ENCODE results near the gene TMEM203. TPM values are rescaled to one million over a fixed set of nuclear protein-coding genes. Genes with fewer than 3 reads are reported as not detected.

The TMEM203 gene
- total and polyA plus RNA-seq, 2 of the 13 experiments (the other 11 are each of a cell fraction or from before 2014, with no cell fraction given), result 23.4 to 36.7 TPM

DNA sequence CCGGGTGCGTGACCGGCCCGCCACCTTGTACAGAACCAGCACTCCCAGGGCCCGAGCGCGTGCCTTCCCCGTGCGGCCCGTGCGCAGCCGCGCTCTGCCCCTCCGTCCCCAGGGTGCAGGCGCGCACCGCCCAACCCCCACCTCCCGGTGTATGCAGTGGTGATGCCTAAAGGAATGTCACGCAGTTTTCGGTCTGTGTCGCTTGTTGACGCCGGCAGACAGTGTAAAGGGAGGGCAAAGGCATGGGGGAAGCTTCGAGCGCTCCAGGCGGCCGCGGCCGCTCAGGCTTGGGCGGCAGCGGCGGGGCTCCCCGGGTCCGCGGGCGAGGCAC lies 36.9 kb downstream of the TMEM203 start:
- 0% methylated on average over 7 of the region's 36 CpGs for WGBS (ENCODE audit: low lambda C conversion rate)
- in situ Hi-C loops (cut with HindIII; ENCODE audit: extremely low pct_ligation_motif_present, low pct_unique_long_range_greater_than_20kb) (no loop called here), intact Hi-C loops (cut with micrococcal nuclease; ENCODE audit: unreplicated experiment) (no loop called here)
- H4K20me1 ChIP-seq (ENCODE audit: insufficient read depth, low read length), result no peaks in the 10 kb centered on the region
- H3K79me2 ChIP-seq (ENCODE audit: insufficient read depth, low read length), result no peaks in the 10 kb centered on the region
- FAIRE-seq (no peak), DNase-seq (ENCODE audit: low spot score) (no peak), ATAC-seq (peak; percentile 4; the same call in 2 of the 3 replicates)
- peak overlapping the region in 2 of 3 experiments; percentile 31 to 65; a peak in 2 of 6 replicates for H3K4me3 ChIP-seq (replicated peaks in 1 of 3; ENCODE audit: insufficient read depth in 1 of 3, low read depth in 2 of 3, low read length in 3 of 3)
- no peak overlapping the region for H3K9ac ChIP-seq (ENCODE audit: insufficient read depth, low read depth, low read length)
- peaks cover 11 to 79% of the 10 kb centered on the region in 2 experiments; a peak in 3 of 5 replicates for H3K27me3 ChIP-seq (ENCODE audit: control insufficient read depth in 1 of 2, insufficient read depth in 2 of 2, low read length in 2 of 2)
- H3K36me3 ChIP-seq (replicated peaks in 1 of 2; ENCODE audit: control insufficient read depth in 1 of 2, insufficient read depth in 2 of 2, low read length in 2 of 2), result no peaks in the 10 kb centered on the region
- no TSS peak for BruUV-seq (replicated peaks)
- H3K4me2 ChIP-seq (ENCODE audit: low read depth, low read length), result peak overlapping the region; percentile 76
- H3K9me3 ChIP-seq (ENCODE audit: low read length), result no peaks in the 10 kb centered on the region
- peaks cover 9% of the 10 kb centered on the region for H3K4me1 ChIP-seq (ENCODE audit: insufficient read depth, low read length)
- H2AFZ ChIP-seq (ENCODE audit: low read length), result no peak overlapping the region
- POLR2A ChIA-PET, result interaction anchor here (1.0 to 1.6 kb wide), 3 partner anchors 32 to 108 kb away, joined by 3 to 4 read pairs (median 3); partner anchors contain the start of gene RNF224
- no peak overlapping the region for H3K27ac ChIP-seq (ENCODE audit: extremely low read length, insufficient read depth, low read length)
- CTCF ChIA-PET (ENCODE audit: low intra/inter-chr PET ratio, low total read pairs), result no interaction called here
- TF ChIP-seq THYN1 (CRISPR knock-in tag; IDR thresholded peaks at IDR 0.05; ENCODE audit: borderline replicate concordance, low read depth) (no peak), ZNF564 (CRISPR knock-in tag; IDR thresholded peaks at IDR 0.05) (peak; percentile 58; the same call in 1 of the 2 replicates), GABPB1 (CRISPR knock-in tag; IDR thresholded peaks at IDR 0.05) (peak; percentile 2; the same call in 1 of the 2 replicates), TARDBP (CRISPR knock-in tag; IDR thresholded peaks at IDR 0.05) (no peak), EED (CRISPR knock-in tag; IDR thresholded peaks at IDR 0.05) (peak; percentile 12; the same call in 1 of the 2 replicates)
- TF ChIP-seq, protein P1, sequence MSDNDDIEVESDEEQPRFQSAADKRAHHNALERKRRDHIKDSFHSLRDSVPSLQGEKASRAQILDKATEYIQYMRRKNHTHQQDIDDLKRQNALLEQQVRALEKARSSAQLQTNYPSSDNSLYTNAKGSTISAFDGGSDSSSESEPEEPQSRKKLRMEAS (IDR thresholded peaks at IDR 0.05), result peak; percentile 44; the same call in 1 of the 2 replicates

DNA sequence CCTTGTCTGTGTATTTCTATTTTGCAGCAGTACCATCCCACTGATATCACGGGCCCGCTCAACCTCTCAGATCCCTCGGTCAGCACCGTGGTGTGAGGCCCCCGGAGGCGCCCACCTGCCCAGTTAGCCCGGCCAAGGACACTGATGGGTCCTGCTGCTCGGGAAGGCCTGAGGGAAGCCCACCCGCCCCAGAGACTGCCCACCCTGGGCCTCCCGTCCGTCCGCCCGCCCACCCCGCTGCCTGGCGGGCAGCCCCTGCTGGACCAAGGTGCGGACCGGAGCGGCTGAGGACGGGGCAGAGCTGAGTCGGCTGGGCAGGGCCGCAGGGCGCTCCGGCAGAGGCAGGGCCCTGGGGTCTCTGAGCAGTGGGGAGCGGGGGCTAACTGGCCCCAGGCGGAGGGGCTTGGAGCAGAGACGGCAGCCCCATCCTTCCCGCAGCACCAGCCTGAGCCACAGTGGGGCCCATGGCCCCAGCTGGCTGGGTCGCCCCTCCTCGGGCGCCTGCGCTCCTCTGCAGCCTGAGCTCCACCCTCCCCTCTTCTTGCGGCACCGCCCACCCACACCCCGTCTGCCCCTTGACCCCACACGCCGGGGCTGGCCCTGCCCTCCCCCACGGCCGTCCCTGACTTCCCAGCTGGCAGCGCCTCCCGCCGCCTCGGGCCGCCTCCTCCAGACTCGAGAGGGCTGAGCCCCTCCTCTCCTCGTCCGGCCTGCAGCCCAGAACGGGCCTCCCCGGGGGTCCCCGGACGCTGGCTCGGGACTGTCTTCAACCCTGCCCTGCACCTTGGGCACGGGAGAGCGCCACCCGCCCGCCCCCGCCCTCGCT lies 37.5 kb downstream of the TMEM203 start:
- Histone ChIP-seq H3K9ac (ENCODE audit: insufficient read depth, low read depth, low read length) (no peak overlapping the region), H3K4me3 (replicated peaks in 1 of 3; ENCODE audit: insufficient read depth in 1 of 3, low read depth in 2 of 3, low read length in 3 of 3) (peak overlapping the region in 2 of 3 experiments; percentile 31 to 65; a peak in 3 of 6 replicates), H3K36me3 (replicated peaks in 1 of 2; ENCODE audit: control insufficient read depth in 1 of 2, insufficient read depth in 2 of 2, low read length in 2 of 2) (no peaks in the 10 kb centered on the region), H3K4me2 (ENCODE audit: low read depth, low read length) (peak overlapping the region; percentile 76), H3K79me2 (ENCODE audit: insufficient read depth, low read length) (no peaks in the 10 kb centered on the region), H3K4me1 (ENCODE audit: insufficient read depth, low read length) (peaks cover 9% of the 10 kb centered on the region), H3K9me3 (ENCODE audit: low read length) (no peaks in the 10 kb centered on the region), H3K27ac (ENCODE audit: extremely low read length, insufficient read depth, low read length) (no peak overlapping the region), H3K27me3 (ENCODE audit: control insufficient read depth in 1 of 2, insufficient read depth in 2 of 2, low read length in 2 of 2) (peaks cover 11 to 84% of the 10 kb centered on the region in 2 experiments; a peak in 3 of 5 replicates), H4K20me1 (ENCODE audit: insufficient read depth, low read length) (no peaks in the 10 kb centered on the region), H2AFZ (ENCODE audit: low read length) (no peak overlapping the region)
- FAIRE-seq (no peak), DNase-seq (ENCODE audit: low spot score) (no peak), ATAC-seq (peak; percentile 8)
- CTCF ChIA-PET (ENCODE audit: low intra/inter-chr PET ratio, low total read pairs), result no interaction called here
- no TSS peak for BruUV-seq (replicated peaks)
- POLR2A ChIA-PET, result interaction anchor here (1.0 to 1.6 kb wide), 4 partner anchors 21 to 109 kb away, joined by 3 to 4 read pairs (median 4); partner anchors contain the start of gene RNF224
- 2% methylated on average over 22 of the region's 57 CpGs for WGBS (ENCODE audit: low lambda C conversion rate)
- intact Hi-C loops (cut with micrococcal nuclease; ENCODE audit: unreplicated experiment) (no loop called here), in situ Hi-C loops (cut with HindIII; ENCODE audit: extremely low pct_ligation_motif_present, low pct_unique_long_range_greater_than_20kb) (no loop called here)
- TF ChIP-seq SCMH1 (CRISPR knock-in tag; IDR thresholded peaks at IDR 0.05; ENCODE audit: borderline replicate concordance), result no peak
- 0 out of 2 replicates have a peak, but pooled peaks have one; percentile 5 for TF ChIP-seq KDM2A (CRISPR knock-in tag; IDR thresholded peaks at IDR 0.05; ENCODE audit: borderline replicate concordance, low read depth)
- TF ChIP-seq, protein P2, sequence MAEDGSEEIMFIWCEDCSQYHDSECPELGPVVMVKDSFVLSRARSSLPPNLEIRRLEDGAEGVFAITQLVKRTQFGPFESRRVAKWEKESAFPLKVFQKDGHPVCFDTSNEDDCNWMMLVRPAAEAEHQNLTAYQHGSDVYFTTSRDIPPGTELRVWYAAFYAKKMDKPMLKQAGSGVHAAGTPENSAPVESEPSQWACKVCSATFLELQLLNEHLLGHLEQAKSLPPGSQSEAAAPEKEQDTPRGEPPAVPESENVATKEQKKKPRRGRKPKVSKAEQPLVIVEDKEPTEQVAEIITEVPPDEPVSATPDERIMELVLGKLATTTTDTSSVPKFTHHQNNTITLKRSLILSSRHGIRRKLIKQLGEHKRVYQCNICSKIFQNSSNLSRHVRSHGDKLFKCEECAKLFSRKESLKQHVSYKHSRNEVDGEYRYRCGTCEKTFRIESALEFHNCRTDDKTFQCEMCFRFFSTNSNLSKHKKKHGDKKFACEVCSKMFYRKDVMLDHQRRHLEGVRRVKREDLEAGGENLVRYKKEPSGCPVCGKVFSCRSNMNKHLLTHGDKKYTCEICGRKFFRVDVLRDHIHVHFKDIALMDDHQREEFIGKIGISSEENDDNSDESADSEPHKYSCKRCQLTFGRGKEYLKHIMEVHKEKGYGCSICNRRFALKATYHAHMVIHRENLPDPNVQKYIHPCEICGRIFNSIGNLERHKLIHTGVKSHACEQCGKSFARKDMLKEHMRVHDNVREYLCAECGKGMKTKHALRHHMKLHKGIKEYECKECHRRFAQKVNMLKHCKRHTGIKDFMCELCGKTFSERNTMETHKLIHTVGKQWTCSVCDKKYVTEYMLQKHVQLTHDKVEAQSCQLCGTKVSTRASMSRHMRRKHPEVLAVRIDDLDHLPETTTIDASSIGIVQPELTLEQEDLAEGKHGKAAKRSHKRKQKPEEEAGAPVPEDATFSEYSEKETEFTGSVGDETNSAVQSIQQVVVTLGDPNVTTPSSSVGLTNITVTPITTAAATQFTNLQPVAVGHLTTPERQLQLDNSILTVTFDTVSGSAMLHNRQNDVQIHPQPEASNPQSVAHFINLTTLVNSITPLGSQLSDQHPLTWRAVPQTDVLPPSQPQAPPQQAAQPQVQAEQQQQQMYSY (CRISPR knock-in tag; IDR thresholded peaks at IDR 0.05), result peak; percentile 36; the same call in 1 of the 2 replicates
- TF ChIP-seq ZSCAN25 (CRISPR knock-in tag; IDR thresholded peaks at IDR 0.05), result no peak
- peak; percentile 42; the same call in 1 of the 2 replicates for TF ChIP-seq NR2C2 (CRISPR knock-in tag; IDR thresholded peaks at IDR 0.05; ENCODE audit: borderline replicate concordance)
- TF ChIP-seq RXRA (CRISPR knock-in tag; IDR thresholded peaks at IDR 0.05), result peak; percentile 35; the same call in 1 of the 2 replicates
